IPS DF 19.7 (cell line): ENCODE data around the gene FOCAD.

ENCODE experiments used
- DNase-seq: peaks from one replicate; pipeline ENCODE4 v3.0.0-alpha.2; 2013; ENCODE audit warnings: low read depth, low spot score

Gene FOCAD

GRCh38 chr9:20728493-20729220 lies 44.6 kb downstream of the FOCAD start:
- no peak for DNase-seq

- DNase-seq: no peak
These were observed 45.5 kb downstream of the FOCAD start for GRCh38 chr9:20729523-20729922.

GRCh38 chr9:20732118-20732517 lies 48.1 kb downstream of the FOCAD start:
- no peak for DNase-seq

GRCh38 chr9:20734275-20734674 lies 50.2 kb downstream of the FOCAD start:
- DNase-seq: no peak

GRCh38 chr9:20740304-20740703 lies 56.2 kb downstream of the FOCAD start:
- DNase-seq: no peak

- DNase-seq: no peak
These were observed 57.0 kb downstream of the FOCAD start for GRCh38 chr9:20740929-20741582.

- DNase-seq: no peak
These were observed 58.8 kb downstream of the FOCAD start for GRCh38 chr9:20742833-20743232.

- DNase-seq: no peak
These were observed 60.1 kb downstream of the FOCAD start for GRCh38 chr9:20744036-20744630.

GRCh38 chr9:20746967-20747366 lies 62.9 kb downstream of the FOCAD start:
- DNase-seq: no peak

- DNase-seq: no peak
These were observed 65.6 kb downstream of the FOCAD start for GRCh38 chr9:20749496-20750198.

- no peak for DNase-seq
These were observed 69.7 kb downstream of the FOCAD start for GRCh38 chr9:20753761-20754160.

GRCh38 chr9:20754556-20754955 lies 70.5 kb downstream of the FOCAD start:
- no peak for DNase-seq

- no peak for DNase-seq
These were observed 76.3 kb downstream of the FOCAD start for GRCh38 chr9:20760246-20760891.

- no peak for DNase-seq
These were observed 86.9 kb downstream of the FOCAD start for GRCh38 chr9:20770947-20771346.

GRCh38 chr9:20771729-20772128 lies 87.7 kb downstream of the FOCAD start:
- no peak for DNase-seq

GRCh38 chr9:20775683-20776082 lies 91.6 kb downstream of the FOCAD start:
- DNase-seq: no peak

GRCh38 chr9:20781092-20781491 lies 97.0 kb downstream of the FOCAD start:
- no peak for DNase-seq

- DNase-seq: no peak
These were observed 98.2 kb downstream of the FOCAD start for GRCh38 chr9:20782289-20782688.

- no peak for DNase-seq
These were observed 99.3 kb downstream of the FOCAD start for GRCh38 chr9:20783057-20784038.

GRCh38 chr9:20784196-20784595 lies 100.1 kb downstream of the FOCAD start:
- no peak for DNase-seq

- no peak for DNase-seq
These were observed 102.7 kb downstream of the FOCAD start for GRCh38 chr9:20786807-20787206.
